GM12872 (cell line): Measurements from ENCODE around the gene GPBP1.

Experiments
- TF ChIP-seq, protein P1 (sequence below): IDR thresholded peaks from 3 replicates; pipeline ENCODE4 v1.5.1; 2011; ENCODE audit warnings: low read depth, mild to moderate bottlenecking, low read length, moderate library complexity; ENCODE audit not compliant: insufficient read depth

GPBP1 gene

DNA sequence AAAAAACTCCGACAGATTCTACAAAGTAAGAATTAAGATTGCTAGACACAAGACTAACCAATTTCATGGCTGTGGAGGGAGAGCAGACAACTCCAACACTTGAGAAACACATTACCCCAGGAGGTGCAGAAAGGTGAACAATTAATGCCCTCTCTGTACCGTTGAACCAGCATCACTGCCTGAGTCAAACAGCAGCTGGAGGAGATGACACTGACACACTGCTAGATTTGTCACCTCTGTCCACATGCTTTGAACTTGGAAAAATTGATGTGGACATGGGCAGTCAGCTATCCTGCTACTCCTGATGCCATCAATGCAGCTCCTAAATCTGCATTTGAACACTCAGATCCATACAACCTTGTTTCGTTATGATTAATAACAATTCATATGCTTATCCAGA lies 51.7 kb downstream of the GPBP1 start:
- TF ChIP-seq, protein P1, sequence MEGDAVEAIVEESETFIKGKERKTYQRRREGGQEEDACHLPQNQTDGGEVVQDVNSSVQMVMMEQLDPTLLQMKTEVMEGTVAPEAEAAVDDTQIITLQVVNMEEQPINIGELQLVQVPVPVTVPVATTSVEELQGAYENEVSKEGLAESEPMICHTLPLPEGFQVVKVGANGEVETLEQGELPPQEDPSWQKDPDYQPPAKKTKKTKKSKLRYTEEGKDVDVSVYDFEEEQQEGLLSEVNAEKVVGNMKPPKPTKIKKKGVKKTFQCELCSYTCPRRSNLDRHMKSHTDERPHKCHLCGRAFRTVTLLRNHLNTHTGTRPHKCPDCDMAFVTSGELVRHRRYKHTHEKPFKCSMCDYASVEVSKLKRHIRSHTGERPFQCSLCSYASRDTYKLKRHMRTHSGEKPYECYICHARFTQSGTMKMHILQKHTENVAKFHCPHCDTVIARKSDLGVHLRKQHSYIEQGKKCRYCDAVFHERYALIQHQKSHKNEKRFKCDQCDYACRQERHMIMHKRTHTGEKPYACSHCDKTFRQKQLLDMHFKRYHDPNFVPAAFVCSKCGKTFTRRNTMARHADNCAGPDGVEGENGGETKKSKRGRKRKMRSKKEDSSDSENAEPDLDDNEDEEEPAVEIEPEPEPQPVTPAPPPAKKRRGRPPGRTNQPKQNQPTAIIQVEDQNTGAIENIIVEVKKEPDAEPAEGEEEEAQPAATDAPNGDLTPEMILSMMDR = no peak

DNA sequence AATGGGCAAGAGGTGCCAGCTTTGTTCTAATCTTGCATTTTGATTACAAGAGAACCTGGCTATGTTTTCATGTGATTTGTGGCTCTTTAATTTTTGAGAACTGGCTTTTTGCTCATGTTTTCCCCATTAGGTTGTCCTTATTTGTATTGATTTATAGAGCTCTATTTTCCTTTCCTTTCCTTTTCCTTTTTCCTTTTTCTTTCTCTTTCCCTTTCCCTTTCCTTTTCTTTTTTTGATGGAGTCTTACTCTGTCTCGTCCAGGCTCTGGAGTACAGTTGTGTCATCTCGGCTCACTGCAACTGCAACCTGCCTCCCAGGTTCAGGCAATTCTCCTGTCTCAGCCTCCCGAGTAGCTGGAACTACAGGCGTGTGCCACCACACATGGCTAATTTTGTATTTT lies 55.5 kb downstream of the GPBP1 start:
- TF ChIP-seq, protein P1 = no peak

DNA sequence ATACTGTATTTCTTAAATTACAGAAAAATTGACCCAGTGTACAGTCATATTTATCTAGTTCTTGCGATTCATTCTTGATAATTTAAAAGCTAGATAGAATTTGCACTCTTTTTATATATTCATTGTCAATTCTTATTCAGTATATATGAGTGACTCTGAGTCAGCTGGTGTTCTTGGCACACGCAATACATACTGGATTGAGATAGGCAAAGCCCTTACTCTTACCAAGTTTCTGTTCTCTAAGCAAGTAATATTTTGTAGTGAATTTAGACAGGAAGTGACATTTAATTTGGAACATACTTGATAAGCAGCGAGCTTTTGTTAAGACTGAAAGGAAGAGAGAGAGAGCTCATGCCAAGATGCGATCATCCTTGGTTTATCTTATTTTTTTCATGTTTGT lies 57.7 kb downstream of the GPBP1 start:
- TF ChIP-seq, protein P1 = no peak

DNA sequence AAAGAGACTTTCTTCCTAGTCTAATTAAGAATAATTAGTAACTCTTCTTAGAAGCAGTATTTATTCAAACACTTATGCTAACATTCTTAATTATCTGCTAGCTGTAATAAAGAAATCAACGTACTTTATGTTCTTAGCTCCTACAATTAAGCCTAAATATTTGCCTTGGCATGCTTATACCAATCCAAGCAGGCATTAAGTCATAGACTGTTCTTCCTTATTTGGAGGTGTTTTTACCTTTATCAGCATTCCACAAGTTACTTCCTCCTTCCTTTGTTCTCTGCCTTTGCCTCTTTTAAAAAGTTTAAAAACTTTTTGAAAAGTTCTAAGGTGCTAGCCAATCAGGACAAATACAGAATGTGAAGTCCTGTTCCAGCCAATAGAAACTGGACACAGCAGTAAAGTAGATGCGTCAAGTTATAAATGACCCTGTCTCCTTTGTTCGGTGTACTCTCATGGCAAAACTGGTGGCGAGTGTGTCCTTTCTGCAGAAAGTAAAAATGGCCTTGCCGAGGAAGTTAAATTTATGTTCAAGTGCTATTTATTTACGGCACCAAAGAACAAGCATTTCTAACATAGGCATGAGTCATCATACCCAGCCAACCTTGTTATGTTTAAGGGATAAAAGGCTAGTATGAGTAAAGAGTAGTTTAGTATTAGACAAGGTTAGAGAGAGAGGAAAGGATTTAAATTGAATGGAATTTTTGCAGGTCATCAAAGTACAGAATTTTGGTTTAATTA lies 58.6 kb downstream of the GPBP1 start:
- TF ChIP-seq, protein P1 = no peak

DNA sequence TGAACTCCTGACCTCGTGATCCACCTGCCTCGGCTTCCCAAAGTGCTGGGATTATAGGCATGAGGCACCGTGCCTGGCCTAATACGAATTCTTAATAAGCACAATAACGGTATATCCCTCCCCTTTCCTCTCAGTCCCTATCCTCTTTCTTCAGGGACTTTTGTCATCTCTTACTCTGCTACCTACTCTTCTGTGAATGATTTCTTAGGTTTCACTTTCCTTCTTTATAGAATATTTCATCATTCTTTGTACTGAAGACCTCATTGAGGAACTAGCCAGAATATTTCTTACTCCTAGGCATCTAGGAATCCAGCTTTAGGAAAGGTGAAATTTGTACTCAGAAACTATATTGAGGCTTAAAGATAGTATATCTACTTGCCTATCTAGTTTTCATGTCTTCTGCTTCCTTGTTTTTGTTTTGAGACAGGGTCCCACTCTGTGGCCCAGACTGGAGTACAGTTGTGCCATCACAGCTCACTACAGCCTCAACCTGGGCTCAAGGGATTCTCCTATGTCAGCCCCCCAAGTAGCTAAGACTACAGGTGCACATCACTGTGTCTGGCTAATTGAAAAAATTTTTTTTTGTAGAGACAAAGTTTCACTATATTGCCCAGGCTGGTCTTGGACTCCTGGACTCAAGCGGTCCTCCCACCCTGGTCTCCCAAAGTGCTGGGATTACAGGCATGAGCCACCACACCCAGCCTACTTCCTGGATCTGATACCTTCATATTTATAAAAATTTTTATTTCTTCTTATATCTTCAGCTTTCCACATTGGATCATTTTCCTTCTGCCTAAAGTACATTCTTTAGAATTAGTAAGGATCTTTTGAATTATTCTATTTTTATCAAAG lies 69.7 kb downstream of the GPBP1 start:
- TF ChIP-seq, protein P1 = no peak

DNA sequence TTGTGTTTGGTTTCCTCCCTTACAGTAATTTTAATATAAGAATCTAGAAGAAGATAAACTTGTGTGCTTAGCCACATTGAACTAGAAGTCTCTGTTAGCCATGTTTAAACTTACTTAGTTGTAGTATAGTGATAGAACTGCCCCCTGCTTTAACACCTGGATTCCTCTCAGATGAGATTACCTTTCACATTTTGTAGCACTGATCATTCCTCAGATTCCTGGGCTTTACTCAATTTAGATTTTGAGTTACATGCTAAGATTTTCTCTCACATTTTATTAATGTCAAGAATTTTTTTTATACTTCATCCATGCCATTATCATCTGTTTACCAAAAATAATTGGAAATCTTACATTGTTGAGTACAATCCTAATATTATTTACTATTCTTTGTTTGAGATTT lies 70.5 kb downstream of the GPBP1 start:
- TF ChIP-seq, protein P1 = no peak

DNA sequence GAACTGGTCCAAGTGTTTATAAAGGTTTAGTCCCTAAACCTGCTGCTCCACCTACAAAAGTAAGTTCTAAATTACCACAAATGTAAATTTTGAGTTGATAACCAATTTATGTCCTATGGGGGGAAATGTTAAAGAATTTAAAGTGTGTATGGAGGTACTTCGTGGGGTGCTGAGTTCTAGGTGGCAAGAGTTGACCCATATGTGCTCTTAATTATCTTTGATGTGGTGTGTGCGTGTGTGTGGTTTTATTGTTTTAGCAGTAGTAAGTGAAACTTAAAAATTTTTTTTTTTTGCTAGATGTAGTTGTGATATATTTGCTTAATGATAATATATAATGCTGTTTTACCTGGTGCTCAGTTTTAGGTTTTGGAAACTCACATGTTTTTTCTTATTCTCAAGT lies 72.6 kb downstream of the GPBP1 start:
- TF ChIP-seq, protein P1 = no peak
